CD14-positive monocyte (primary cell): ENCODE measurements around the gene LGI2. TPM values are rescaled to one million over a fixed set of nuclear protein-coding genes. Genes with fewer than 3 reads are reported as not detected.

Experiments
- DNase-seq, 3 donors: peaks; one replicate each; pipeline ENCODE4 v3.0.0-alpha.2; 2011 to 2022
- H2AFZ ChIP-seq: 2 replicates; pipeline ENCODE4 v1.6.0; 2012; ENCODE audit warnings: mild to moderate bottlenecking, low read depth, low read length, inconsistent platforms; ENCODE audit not compliant: insufficient read depth, poor library complexity, severe bottlenecking
- H3K27ac ChIP-seq, 2 donors: 1 replicate in 1 of 2; 2 replicates in 1 of 2; pipeline ENCODE4 v1.5.1; 2012 to 2013; ENCODE audit warnings: low read length in 2 of 2, control low read depth in 1 of 2, inconsistent platforms in 1 of 2, low read depth in 1 of 2, mild to moderate bottlenecking in 1 of 2
- H3K27me3 ChIP-seq, 2 donors: one replicate each; pipeline versions ENCODE4 v1.6.0 to v1.6.1; 2011 to 2013; ENCODE audit warnings: low read length in 2 of 2; ENCODE audit not compliant: control insufficient read depth in 2 of 2, insufficient read depth in 2 of 2
- H3K36me3 ChIP-seq, 2 donors: replicated peaks in 1 of 2; 1 replicate in 1 of 2; 2 replicates in 1 of 2; pipeline versions ENCODE4 v1.5.1 to v1.6.1; 2012 to 2013; ENCODE audit warnings: low read length in 2 of 2, control low read depth in 1 of 2, inconsistent platforms in 1 of 2, mild to moderate bottlenecking in 1 of 2; ENCODE audit not compliant: insufficient read depth in 2 of 2, control insufficient read depth in 1 of 2
- H3K4me1 ChIP-seq, 2 donors: 1 replicate in 1 of 2; 2 replicates in 1 of 2; pipeline versions ENCODE4 v1.5.1 to v1.6.1; 2012 to 2013; ENCODE audit warnings: low read length in 2 of 2, control low read depth in 1 of 2, inconsistent platforms in 1 of 2, mild to moderate bottlenecking in 1 of 2, moderate library complexity in 1 of 2; ENCODE audit not compliant: insufficient read depth in 2 of 2, control insufficient read depth in 1 of 2
- H3K4me2 ChIP-seq: replicated peaks from 2 replicates; pipeline ENCODE3; 2012; ENCODE audit warnings: low read length, moderate library complexity, mild to moderate bottlenecking; ENCODE audit not compliant: poor library complexity, severe bottlenecking; ENCODE audit errors: extremely low read depth
- H3K4me3 ChIP-seq, 3 experiments: fragments of 200-600 bp in 1 of 3; sonication (generic) in 1 of 3; replicated peaks in 1 of 3; 1 replicate in 2 of 3; 2 replicates in 1 of 3; pipeline ENCODE4 v1.5.1; 2011 to 2013; ENCODE audit warnings: low read length in 3 of 3, mild to moderate bottlenecking in 3 of 3, control low read depth in 2 of 3, low read depth in 2 of 3, inconsistent platforms in 1 of 3, moderate library complexity in 1 of 3
- H3K79me2 ChIP-seq: 2 replicates; pipeline ENCODE4 v1.6.0; 2012; ENCODE audit warnings: mild to moderate bottlenecking, control low read depth, inconsistent platforms, low read length, moderate library complexity; ENCODE audit not compliant: insufficient read depth
- H3K9ac ChIP-seq: 2 replicates; pipeline ENCODE4 v1.6.0; 2017; ENCODE audit warnings: low read length, mild to moderate bottlenecking; ENCODE audit not compliant: insufficient read depth, poor library complexity, severe bottlenecking
- H3K9me3 ChIP-seq, 2 donors: replicated peaks in 1 of 2; 1 replicate in 1 of 2; 2 replicates in 1 of 2; pipeline versions ENCODE4 v1.5.1 to v1.6.1; 2012 to 2013; ENCODE audit warnings: low read length in 2 of 2, control low read depth in 1 of 2; ENCODE audit not compliant: control insufficient read depth in 1 of 2, insufficient read depth in 1 of 2
- H4K20me1 ChIP-seq: 2 replicates; pipeline ENCODE4 v1.6.0; 2012; ENCODE audit warnings: mild to moderate bottlenecking, low read length, control low read depth, moderate library complexity; ENCODE audit not compliant: insufficient read depth
- H3K27ac Mint-ChIP-seq, 7 donors: one replicate each; pipeline ENCODE4 v1.8.0; 2020; ENCODE audit warnings: mild to moderate bottlenecking in 7 of 7, mixed read lengths in 7 of 7, moderate library complexity in 6 of 7, inconsistent platforms in 2 of 7
- H3K27me3 Mint-ChIP-seq, 3 donors: one replicate each; pipeline ENCODE4 v1.8.0; 2021 to 2022; ENCODE audit warnings: low read depth in 3 of 3, mild to moderate bottlenecking in 3 of 3, mixed read lengths in 3 of 3, moderate library complexity in 3 of 3, inconsistent platforms in 1 of 3
- H3K36me3 Mint-ChIP-seq, 2 donors: one replicate each; pipeline ENCODE4 v1.8.0; 2020; ENCODE audit warnings: mixed read lengths in 2 of 2, inconsistent platforms in 1 of 2, mild to moderate bottlenecking in 1 of 2
- H3K4me1 Mint-ChIP-seq: one replicate; pipeline ENCODE4 v1.8.0; 2020; ENCODE audit warnings: mild to moderate bottlenecking, mixed read lengths
- H3K4me3 Mint-ChIP-seq, 2 donors: one replicate each; pipeline ENCODE4 v1.8.0; 2020; ENCODE audit warnings: mild to moderate bottlenecking in 2 of 2, mixed read lengths in 2 of 2, moderate library complexity in 1 of 2
- H3K9me3 Mint-ChIP-seq, 7 donors: one replicate each; pipeline ENCODE4 v1.8.0; 2020 to 2022; ENCODE audit warnings: mixed read lengths in 7 of 7, mild to moderate bottlenecking in 6 of 7, moderate library complexity in 6 of 7, inconsistent platforms in 2 of 7
- WGBS: methylation state at CpG from one replicate; pipeline ENCODE4 v1.1.5; 2013; ENCODE audit warnings: missing lambda C conversion rate; ENCODE audit not compliant: insufficient coverage; 5-methylcytosine and 5-hydroxymethylcytosine counted together
- intact Hi-C, 2 donors: fragments of 100-400 bp; cut with micrococcal nuclease; formaldehyde crosslinking; loops; one replicate each; pipeline versions ENCODE4 v1.15.0 to v1.15.1; 2023
- polyA plus RNA-seq, 3 donors: library from polyadenylated mRNA; depleted of rRNA in 1 of 3; unstranded in 2 of 3; stranded (reverse) in 1 of 3; fragments of 300-500 nt in 2 of 3; fragments of >200 nt in 1 of 3; fragmentation: Illumina TruSeq in 2 of 3; gene quantifications; 1 replicate in 2 of 3; 2 replicates in 1 of 3; pipeline ENCODE4 v1.2.3, GENCODE V29; 2012 to 2021
- TF ChIP-seq, protein P1 (sequence below): fragments of 200-600 bp; IDR thresholded peaks from one replicate; pipeline ENCODE4 v1.8.0; 2022; ENCODE audit warnings: antibody characterized with exemption, mild to moderate bottlenecking

The LGI2 gene
- polyA plus RNA-seq, 3 donors: 0.30 to 0.33 TPM; not detected in 1

DNA sequence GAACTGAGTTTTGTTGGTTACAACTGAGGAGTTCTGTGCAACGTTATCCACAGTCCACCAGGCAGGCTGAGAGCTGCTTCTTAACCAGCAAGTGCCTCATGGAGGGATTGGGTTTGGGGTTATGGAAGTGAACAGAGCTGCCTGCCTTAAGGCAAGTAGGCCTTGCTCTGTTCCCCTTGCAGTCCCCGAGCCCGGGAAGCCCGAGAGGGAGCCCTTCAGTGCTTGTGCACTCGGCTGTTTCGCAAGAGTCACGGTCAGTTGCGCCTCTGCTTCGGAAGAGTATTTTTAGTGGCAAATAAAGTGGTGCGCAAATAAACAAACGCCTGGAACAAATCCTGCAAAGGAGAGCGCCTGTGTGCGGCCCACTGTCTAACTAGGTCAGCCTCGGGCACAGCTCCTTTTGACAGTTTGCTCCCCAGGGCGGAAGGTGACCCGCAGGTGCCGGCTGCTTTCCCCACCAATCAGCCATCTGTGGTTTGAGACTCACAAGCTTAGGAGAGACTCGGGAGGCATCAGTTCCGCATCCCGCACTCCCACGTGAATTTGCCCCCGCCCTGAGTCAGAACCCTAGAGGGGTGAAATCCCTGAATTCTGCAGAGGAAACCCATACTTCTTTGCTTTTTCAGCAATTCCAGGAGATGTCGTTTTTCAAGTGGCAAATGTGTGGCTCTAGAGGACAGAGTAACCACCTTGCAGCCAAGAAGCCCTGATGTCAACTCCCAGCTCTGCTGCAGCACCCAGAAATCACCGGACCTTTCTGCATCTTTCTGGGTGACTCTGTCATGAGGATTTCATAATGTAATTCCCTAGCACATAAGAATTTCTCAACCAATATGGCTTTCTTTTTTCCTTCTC, 56.8 kb downstream of the LGI2 start:
- H3K36me3 ChIP-seq: no peaks in the 10 kb centered on the region
- H3K9me3 ChIP-seq: no peaks in the 10 kb centered on the region
- peaks cover 0 to 4% of the 10 kb centered on the region in 2 donors for H3K36me3 Mint-ChIP-seq
- TF ChIP-seq, protein P1, sequence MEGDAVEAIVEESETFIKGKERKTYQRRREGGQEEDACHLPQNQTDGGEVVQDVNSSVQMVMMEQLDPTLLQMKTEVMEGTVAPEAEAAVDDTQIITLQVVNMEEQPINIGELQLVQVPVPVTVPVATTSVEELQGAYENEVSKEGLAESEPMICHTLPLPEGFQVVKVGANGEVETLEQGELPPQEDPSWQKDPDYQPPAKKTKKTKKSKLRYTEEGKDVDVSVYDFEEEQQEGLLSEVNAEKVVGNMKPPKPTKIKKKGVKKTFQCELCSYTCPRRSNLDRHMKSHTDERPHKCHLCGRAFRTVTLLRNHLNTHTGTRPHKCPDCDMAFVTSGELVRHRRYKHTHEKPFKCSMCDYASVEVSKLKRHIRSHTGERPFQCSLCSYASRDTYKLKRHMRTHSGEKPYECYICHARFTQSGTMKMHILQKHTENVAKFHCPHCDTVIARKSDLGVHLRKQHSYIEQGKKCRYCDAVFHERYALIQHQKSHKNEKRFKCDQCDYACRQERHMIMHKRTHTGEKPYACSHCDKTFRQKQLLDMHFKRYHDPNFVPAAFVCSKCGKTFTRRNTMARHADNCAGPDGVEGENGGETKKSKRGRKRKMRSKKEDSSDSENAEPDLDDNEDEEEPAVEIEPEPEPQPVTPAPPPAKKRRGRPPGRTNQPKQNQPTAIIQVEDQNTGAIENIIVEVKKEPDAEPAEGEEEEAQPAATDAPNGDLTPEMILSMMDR: no peak
- H3K27me3 ChIP-seq: no peaks in the 10 kb centered on the region
- H3K27ac ChIP-seq: peak overlapping the region; percentile 83 to 85
- 4% methylated on average over 24 of the region's 24 CpGs for WGBS
- peaks cover 0 to 9% (median 2%) of the 10 kb centered on the region in 7 donors for H3K9me3 Mint-ChIP-seq
- peak overlapping the region; percentile 72 for H3K4me2 ChIP-seq
- no peaks in the 10 kb centered on the region for H4K20me1 ChIP-seq
- peak overlapping the region; percentile 89 to 97 (median 95) for H3K27ac Mint-ChIP-seq
- intact Hi-C loops: loop anchor here (10.0 kb wide), 2 partner anchors 59 to 191 kb away; partner anchors contain the start of genes CCDC149 (in 1 of the 2) and SEPSECS (in 1 of the 2)
- peaks cover 4% of the 10 kb centered on the region for H3K79me2 ChIP-seq
- peak overlapping the region; percentile 48 for H3K9ac ChIP-seq
- peak overlapping the region; percentile 69 for H2AFZ ChIP-seq
- peak overlapping the region; percentile 78 to 88 for H3K4me3 Mint-ChIP-seq
- peak; percentile 60 to 83 (median 76) for DNase-seq
- peak overlapping the region; percentile 3 to 71 (median 29) for H3K4me3 ChIP-seq
- H3K27me3 Mint-ChIP-seq: peaks cover 0 to 3% (median 0%) of the 10 kb centered on the region in 3 donors
- H3K4me1 ChIP-seq: peaks cover 73 to 77% of the 10 kb centered on the region in 2 donors
- H3K4me1 Mint-ChIP-seq: peaks cover 81% of the 10 kb centered on the region

DNA sequence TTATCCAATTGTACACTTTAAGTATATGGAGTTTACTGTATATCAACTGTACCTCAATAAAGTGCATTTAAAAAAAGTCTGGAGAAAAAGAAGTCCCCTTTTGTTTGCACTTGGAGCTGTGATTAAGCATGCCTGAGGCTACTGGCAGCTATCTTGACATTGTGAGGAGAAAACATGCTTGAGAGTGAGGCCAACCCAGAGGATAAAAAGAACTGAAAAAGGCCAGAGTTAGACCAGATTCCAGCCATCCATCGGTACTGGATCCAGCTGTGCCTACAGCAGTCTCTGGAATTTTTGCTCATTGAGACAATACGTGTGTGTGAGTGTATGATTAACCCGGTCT, 57.4 kb downstream of the LGI2 start:
- H3K9me3 ChIP-seq: peaks cover 0 to 2% of the 10 kb centered on the region in 2 donors
- no peak for DNase-seq
- H3K4me2 ChIP-seq: peak overlapping the region; percentile 72
- H3K27ac Mint-ChIP-seq: peak overlapping the region; percentile 89 to 97 (median 95)
- no peaks in the 10 kb centered on the region for H3K36me3 ChIP-seq
- no peaks in the 10 kb centered on the region for H3K27me3 ChIP-seq
- H3K79me2 ChIP-seq: peaks cover 4% of the 10 kb centered on the region
- no peaks in the 10 kb centered on the region for H4K20me1 ChIP-seq
- H3K4me3 ChIP-seq: peak overlapping the region in 1 of 3 experiments; percentile 71
- 48% methylated on average over 3 of the region's 3 CpGs for WGBS
- peak overlapping the region in 1 of 2 donors; percentile 88 for H3K4me3 Mint-ChIP-seq
- intact Hi-C loops: loop anchor here (10.0 kb wide), 2 partner anchors 59 to 191 kb away; partner anchors contain the start of genes CCDC149 (in 1 of the 2) and SEPSECS (in 1 of the 2)
- peaks cover 67 to 71% of the 10 kb centered on the region in 2 donors for H3K4me1 ChIP-seq
- H2AFZ ChIP-seq: peak overlapping the region; percentile 69
- peaks cover 75% of the 10 kb centered on the region for H3K4me1 Mint-ChIP-seq
- H3K36me3 Mint-ChIP-seq: peaks cover 0 to 4% of the 10 kb centered on the region in 2 donors
- peaks cover 0 to 9% (median 2%) of the 10 kb centered on the region in 7 donors for H3K9me3 Mint-ChIP-seq
- H3K9ac ChIP-seq: peak overlapping the region; percentile 48
- peaks cover 0 to 1% (median 0%) of the 10 kb centered on the region in 3 donors for H3K27me3 Mint-ChIP-seq
- H3K27ac ChIP-seq: peak overlapping the region; percentile 83 to 85
- TF ChIP-seq, protein P1: no peak
